ENCODE data around the gene SYTL3.

DNA sequence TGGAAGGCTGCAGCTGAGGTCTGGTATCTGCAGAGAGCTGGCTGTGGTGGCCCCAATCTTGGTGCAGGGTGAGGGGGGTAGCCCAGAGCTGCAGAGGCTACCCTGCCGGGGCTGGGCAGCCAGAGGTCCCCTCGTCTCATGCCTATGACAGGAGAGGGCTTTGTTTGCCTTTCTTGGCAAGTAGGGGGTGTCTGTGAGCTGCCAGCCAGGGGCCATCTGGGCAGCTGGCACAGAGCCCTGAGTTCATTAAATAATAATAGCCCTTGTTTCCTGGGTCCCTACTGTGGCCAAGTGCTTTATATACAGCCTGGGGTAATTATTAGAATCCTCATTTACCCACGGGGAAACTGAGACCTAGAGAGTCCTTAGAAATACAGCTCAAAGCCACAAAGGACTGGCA, 102.8 kb downstream of the SYTL3 start:
- TF ChIP-seq CTCF (IDR thresholded peaks at IDR 0.05) (peak in 4 of 7 experiments; percentile 26 to 52 (median 40)), POLR2A (IDR thresholded peaks at IDR 0.05) (no peak)

Measured in body of pancreas (tissue), 4 donors.